Suprapubic skin (tissue), 4 donors: ENCODE data around the gene CFAP53.

ENCODE experiments used
- EP300 ChIP-seq: sonication (generic); formaldehyde crosslinking; IDR thresholded peaks from one replicate; pipeline ENCODE4 v1.6.1; 2017; ENCODE audit warnings: antibody characterized with exemption
- POLR2A ChIP-seq, 2 donors: fragments of 450-650 bp; IDR thresholded peaks; one replicate each; pipeline ENCODE4 v1.6.1; 2017; ENCODE audit warnings: antibody characterized with exemption in 2 of 2, mild to moderate bottlenecking in 2 of 2, moderate library complexity in 2 of 2
- POLR2AphosphoS5 ChIP-seq, 3 donors: sonication (generic); formaldehyde crosslinking; IDR thresholded peaks; one replicate each; pipeline ENCODE4 v1.6.1; 2017; ENCODE audit warnings: antibody characterized with exemption in 3 of 3
- TF ChIP-seq, protein P1 (sequence below), 2 donors: fragments of 200-600 bp in 1 of 2; fragments of 450-650 bp in 1 of 2; sonication (generic) in 1 of 2; IDR thresholded peaks; one replicate each; pipeline ENCODE4 v1.5.1; 2016 to 2019; ENCODE audit warnings: antibody characterized with exemption in 2 of 2, mild to moderate bottlenecking in 1 of 2, moderate library complexity in 1 of 2

DNA sequence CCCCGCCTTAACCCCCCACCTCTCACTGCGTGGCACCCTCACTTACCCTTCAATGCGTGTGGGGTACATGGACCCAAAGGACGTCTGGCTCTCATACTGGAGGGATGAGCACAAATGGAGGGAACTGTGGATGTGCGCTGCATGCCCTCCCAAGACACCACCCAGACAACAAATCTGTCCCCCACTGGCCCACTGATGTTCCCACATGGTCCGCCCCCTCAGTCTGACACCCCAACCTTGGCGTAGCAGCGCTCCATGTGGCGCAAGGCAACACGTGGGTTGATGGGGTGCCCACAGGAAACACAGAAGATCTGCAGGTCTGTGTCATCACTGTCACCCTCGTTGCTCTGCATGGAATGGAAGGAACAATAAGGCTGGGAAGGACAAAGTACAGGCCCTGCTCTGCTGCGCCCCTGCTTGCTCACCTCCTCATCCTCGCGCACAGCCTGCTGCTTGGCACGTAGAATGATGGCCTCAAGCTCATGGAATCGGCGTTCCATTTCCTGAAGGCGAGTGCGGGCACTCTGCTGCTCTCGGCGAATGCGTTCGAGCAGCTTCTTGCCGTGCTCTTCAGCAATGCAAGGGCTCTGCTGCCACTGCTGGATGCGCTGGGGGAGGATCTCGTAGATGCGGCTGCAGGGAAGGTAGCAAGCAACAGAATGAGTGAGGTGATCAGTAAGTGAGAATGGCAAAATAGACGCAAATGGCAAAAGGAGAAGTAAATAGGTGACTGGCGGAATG lies 17.3 kb upstream of the CFAP53 start:
- no peak for TF ChIP-seq POLR2A (IDR thresholded peaks at IDR 0.05)
- TF ChIP-seq, protein P1, sequence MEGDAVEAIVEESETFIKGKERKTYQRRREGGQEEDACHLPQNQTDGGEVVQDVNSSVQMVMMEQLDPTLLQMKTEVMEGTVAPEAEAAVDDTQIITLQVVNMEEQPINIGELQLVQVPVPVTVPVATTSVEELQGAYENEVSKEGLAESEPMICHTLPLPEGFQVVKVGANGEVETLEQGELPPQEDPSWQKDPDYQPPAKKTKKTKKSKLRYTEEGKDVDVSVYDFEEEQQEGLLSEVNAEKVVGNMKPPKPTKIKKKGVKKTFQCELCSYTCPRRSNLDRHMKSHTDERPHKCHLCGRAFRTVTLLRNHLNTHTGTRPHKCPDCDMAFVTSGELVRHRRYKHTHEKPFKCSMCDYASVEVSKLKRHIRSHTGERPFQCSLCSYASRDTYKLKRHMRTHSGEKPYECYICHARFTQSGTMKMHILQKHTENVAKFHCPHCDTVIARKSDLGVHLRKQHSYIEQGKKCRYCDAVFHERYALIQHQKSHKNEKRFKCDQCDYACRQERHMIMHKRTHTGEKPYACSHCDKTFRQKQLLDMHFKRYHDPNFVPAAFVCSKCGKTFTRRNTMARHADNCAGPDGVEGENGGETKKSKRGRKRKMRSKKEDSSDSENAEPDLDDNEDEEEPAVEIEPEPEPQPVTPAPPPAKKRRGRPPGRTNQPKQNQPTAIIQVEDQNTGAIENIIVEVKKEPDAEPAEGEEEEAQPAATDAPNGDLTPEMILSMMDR (IDR thresholded peaks at IDR 0.05), result no peak
- no peak for TF ChIP-seq POLR2AphosphoS5 (IDR thresholded peaks at IDR 0.05)
- no peak for TF ChIP-seq EP300
